Esophagus muscularis mucosa (tissue), 4 donors: ENCODE measurements around the gene ZBTB7C. TPM values are rescaled to one million over a fixed set of nuclear protein-coding genes. Genes with fewer than 3 reads are reported as not detected.

ENCODE experiments used
- DNase-seq: peaks from one replicate; pipeline ENCODE4 v3.0.0-alpha.2; 2017; ENCODE audit errors: extremely low spot score
- H3K27ac ChIP-seq, 4 donors: fragments of 200-600 bp; sonication (generic); replicated peaks in 1 of 4; 1 replicate in 3 of 4; 2 replicates in 1 of 4; pipeline ENCODE4 v1.5.1; 2016 to 2019; ENCODE audit warnings: mild to moderate bottlenecking in 1 of 4
- H3K27me3 ChIP-seq, 4 donors: fragments of 200-600 bp; sonication (generic); one replicate each; pipeline versions ENCODE4 v1.5.1 to v1.6.0; 2016 to 2019
- H3K36me3 ChIP-seq, 4 donors: fragments of 200-600 bp; sonication (generic); one replicate each; pipeline ENCODE4 v1.5.1; 2016 to 2019
- H3K4me1 ChIP-seq, 4 donors: fragments of 200-600 bp; sonication (generic); one replicate each; pipeline ENCODE4 v1.5.1; 2016 to 2019
- H3K4me3 ChIP-seq, 4 donors: fragments of 200-600 bp; sonication (generic); 1 replicate in 2 of 4; 2 replicates in 2 of 4; pipeline ENCODE4 v1.5.1; 2016 to 2019; ENCODE audit warnings: mild to moderate bottlenecking in 4 of 4, moderate library complexity in 1 of 4
- H3K9me3 ChIP-seq, 4 donors: fragments of 200-600 bp; sonication (generic); 1 replicate in 3 of 4; 2 replicates in 1 of 4; pipeline ENCODE4 v1.5.1; 2016 to 2019
- CTCF ChIP-seq, 3 experiments: fragments of 200-600 bp in 2 of 3; fragments of 450-650 bp in 1 of 3; sonication (generic) in 2 of 3; IDR thresholded peaks; one replicate each; pipeline ENCODE4 v1.5.1; 2017 to 2019; ENCODE audit warnings: antibody characterized with exemption in 3 of 3, mild to moderate bottlenecking in 2 of 3, moderate library complexity in 1 of 3
- EP300 ChIP-seq: sonication (generic); formaldehyde crosslinking; IDR thresholded peaks from one replicate; pipeline ENCODE4 v1.6.1; 2017; ENCODE audit warnings: antibody characterized with exemption
- POLR2A ChIP-seq: fragments of 450-650 bp; IDR thresholded peaks from one replicate; pipeline ENCODE4 v1.6.1; 2017; ENCODE audit warnings: antibody characterized with exemption, moderate library complexity, mild to moderate bottlenecking, low read depth
- POLR2AphosphoS5 ChIP-seq, 2 donors: sonication (generic); formaldehyde crosslinking; IDR thresholded peaks; one replicate each; pipeline ENCODE4 v1.6.1; 2017; ENCODE audit warnings: antibody characterized with exemption in 2 of 2
- WGBS: methylation state at CpG from one replicate; pipeline ENCODE4 v1.1.5; 2018; 5-methylcytosine and 5-hydroxymethylcytosine counted together
- intact Hi-C: fragments of 100-400 bp; cut with DNase I; formaldehyde crosslinking; loops from one replicate; pipeline ENCODE4 v1.15.1; 2023
- total RNA-seq, 4 donors: library from RNA; depleted of rRNA; stranded (reverse); fragments of >200 nt; gene quantifications; one replicate each; pipeline versions ENCODE4 v1.1.0 to v1.2.1, GENCODE V29; 2016

ZBTB7C gene
- total RNA-seq, 4 donors from 2014 or later: 6.3 to 13.2 (median 9.1) TPM

GRCh38 chr18:48065601-48065995 is 343.6 kb downstream of the ZBTB7C start:
- Histone ChIP-seq H3K27ac (no peak overlapping the region), H3K27me3 (no peaks in the 10 kb centered on the region), H3K9me3 (no peaks in the 10 kb centered on the region), H3K36me3 (no peaks in the 10 kb centered on the region), H3K4me3 (no peak overlapping the region), H3K4me1 (no peaks in the 10 kb centered on the region)
- 83% methylated on average over 3 of the region's 3 CpGs for WGBS
- intact Hi-C loops: no loop called here
- TF ChIP-seq EP300: no peak
- TF ChIP-seq CTCF (IDR thresholded peaks at IDR 0.05): no peak
- TF ChIP-seq POLR2A: no peak
- no peak for TF ChIP-seq POLR2AphosphoS5 (IDR thresholded peaks at IDR 0.05)
- no peak for DNase-seq

- no peaks in the 10 kb centered on the region for H3K27me3 ChIP-seq
- peaks cover 0 to 4% (median 3%) of the 10 kb centered on the region in 4 donors for H3K4me1 ChIP-seq
- intact Hi-C loops: no loop called here
- no peak for DNase-seq
- WGBS: 88% methylated on average over 10 of the region's 10 CpGs
- no peaks in the 10 kb centered on the region for H3K9me3 ChIP-seq
- no peaks in the 10 kb centered on the region for H3K36me3 ChIP-seq
- TF ChIP-seq POLR2A (no peak), CTCF (IDR thresholded peaks at IDR 0.05) (no peak), EP300 (no peak), POLR2AphosphoS5 (IDR thresholded peaks at IDR 0.05) (no peak)
- no peak overlapping the region for H3K4me3 ChIP-seq
- no peak overlapping the region for H3K27ac ChIP-seq
Measured at GRCh38 chr18:48064978-48065600, 344.1 kb downstream of the ZBTB7C start.

- H3K4me1 ChIP-seq: peaks cover 0 to 15% (median 12%) of the 10 kb centered on the region in 4 donors
- H3K4me3 ChIP-seq: no peak overlapping the region
- intact Hi-C loops: no loop called here
- TF ChIP-seq CTCF (IDR thresholded peaks at IDR 0.05) (no peak), POLR2A (no peak), EP300 (no peak), POLR2AphosphoS5 (IDR thresholded peaks at IDR 0.05) (no peak)
- no peak overlapping the region for H3K27ac ChIP-seq
- H3K9me3 ChIP-seq: no peaks in the 10 kb centered on the region
- 94% methylated on average over 7 of the region's 7 CpGs for WGBS
- H3K36me3 ChIP-seq: no peaks in the 10 kb centered on the region
- no peaks in the 10 kb centered on the region for H3K27me3 ChIP-seq
- no peak for DNase-seq
Measured at GRCh38 chr18:48061781-48062570, 347.2 kb downstream of the ZBTB7C start.

GRCh38 chr18:48060970-48061369 is 348.2 kb downstream of the ZBTB7C start:
- H3K4me3 ChIP-seq: no peak overlapping the region
- H3K9me3 ChIP-seq: no peaks in the 10 kb centered on the region
- H3K4me1 ChIP-seq: peaks cover 0 to 15% (median 12%) of the 10 kb centered on the region in 4 donors
- 76% methylated on average over 3 of the region's 3 CpGs for WGBS
- no peak overlapping the region for H3K27ac ChIP-seq
- no peak for TF ChIP-seq CTCF (IDR thresholded peaks at IDR 0.05)
- no peak for TF ChIP-seq POLR2AphosphoS5 (IDR thresholded peaks at IDR 0.05)
- no peak for TF ChIP-seq POLR2A
- no peak for TF ChIP-seq EP300
- intact Hi-C loops: no loop called here
- no peaks in the 10 kb centered on the region for H3K27me3 ChIP-seq
- H3K36me3 ChIP-seq: no peaks in the 10 kb centered on the region
- no peak for DNase-seq
